Medulla oblongata (tissue), 1 donor: ENCODE measurements around the gene SIRT3.

Experiments used
- DNase-seq: peaks from one replicate; pipeline ENCODE4 v3.0.0-alpha.2; 2015; ENCODE audit errors: extremely low spot score

The SIRT3 gene

DNA sequence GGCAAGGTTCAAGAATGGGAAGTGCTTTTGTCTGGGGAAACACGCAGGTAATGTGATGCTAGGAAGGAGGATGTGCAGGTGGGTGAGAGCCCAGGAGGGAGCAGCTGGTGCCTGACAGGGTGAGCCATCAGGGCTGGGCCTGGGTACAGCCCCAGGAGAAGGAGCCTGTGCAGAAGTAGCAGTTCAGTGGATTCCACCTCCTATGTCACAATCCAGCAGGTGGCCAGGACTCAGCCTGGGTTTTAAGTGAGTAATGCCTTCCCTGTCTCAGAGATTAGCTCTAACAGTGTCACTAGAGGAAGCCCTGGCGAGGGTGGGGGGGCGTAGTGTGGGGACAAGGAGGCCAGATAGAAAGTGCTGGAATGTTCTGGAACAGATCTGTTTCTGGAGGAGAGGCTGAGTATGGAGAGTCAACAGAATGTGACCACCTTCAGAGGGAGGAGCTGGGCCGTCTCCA lies 20.5 kb downstream of the SIRT3 start:
- no peak for DNase-seq

DNA sequence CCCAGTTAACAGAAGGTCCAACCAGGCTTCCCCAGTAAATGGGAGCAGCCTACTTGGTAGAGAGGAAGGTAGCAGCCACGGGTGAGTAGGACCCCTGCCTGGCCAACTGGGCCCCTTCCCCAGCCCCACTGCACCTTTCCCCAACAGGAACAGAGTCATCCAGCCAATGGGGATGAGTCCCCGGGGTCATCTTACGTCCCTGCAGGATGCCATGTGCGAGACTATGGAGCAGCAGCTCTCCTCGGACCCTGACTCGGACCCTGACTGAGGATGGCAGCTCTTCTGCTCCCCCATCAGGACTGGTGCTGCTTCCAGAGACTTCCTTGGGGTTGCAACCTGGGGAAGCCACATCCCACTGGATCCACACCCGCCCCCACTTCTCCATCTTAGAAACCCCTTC lies 22.1 kb downstream of the SIRT3 start:
- no peak for DNase-seq

DNA sequence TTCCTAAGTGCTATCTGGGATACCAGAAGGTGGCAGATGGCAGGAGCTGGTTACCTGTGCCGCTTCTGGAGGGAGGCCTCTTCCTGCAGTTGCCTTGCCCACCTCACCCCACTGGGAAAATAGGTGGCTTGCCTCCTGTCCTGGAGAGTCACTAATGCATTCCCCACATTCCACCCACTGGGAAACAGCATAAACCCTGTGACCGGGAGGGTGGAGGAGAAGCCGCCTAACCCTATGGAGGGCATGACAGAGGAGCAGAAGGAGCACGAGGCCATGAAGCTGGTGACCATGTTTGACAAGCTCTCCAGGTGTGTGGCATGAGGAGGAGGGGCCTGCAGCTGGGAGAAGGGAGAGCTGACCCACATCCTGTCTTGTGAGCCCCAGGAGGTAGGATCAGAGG lies 23.0 kb downstream of the SIRT3 start:
- no peak for DNase-seq

DNA sequence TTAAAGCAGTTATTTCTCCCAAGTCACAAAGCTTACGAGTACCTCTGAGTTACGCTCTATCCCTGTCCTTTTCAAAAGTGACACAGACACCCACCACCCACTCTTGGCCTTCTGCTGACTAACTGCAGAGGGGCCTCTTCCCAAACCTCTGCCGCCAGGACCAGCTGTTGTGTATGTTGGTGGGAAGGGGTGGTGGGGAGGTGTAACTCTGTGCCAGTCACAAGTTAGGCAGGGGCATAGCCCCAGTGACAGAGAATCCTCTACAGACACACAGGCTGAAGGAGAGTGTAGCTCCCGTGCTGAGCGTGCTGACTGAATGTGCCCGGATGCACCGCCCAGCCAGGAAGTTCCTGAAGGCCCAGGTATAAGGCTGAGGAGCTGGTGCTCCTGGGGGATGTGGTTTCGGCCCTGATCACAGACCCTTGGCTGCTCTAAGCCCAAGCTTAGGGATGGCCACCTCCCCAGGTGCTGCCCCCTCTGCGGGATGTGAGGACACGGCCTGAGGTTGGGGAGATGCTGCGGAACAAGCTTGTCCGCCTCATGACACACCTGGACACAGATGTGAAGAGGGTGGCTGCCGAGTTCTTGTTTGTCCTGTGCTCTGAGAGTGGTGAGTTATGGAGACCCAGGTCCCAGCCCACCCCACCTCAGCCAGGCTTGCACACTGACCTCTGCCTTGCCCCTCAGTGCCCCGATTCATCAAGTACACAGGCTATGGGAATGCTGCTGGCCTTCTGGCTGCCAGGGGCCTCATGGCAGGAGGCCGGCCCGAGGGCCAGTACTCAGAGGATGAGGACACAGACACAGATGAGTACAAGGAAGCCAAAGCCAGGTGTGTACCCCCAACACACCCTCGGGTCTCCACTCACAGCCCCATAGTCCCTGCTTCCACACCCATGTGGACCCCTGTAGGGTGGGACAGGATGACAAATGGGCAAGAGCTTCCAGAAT lies 23.7 kb downstream of the SIRT3 start:
- DNase-seq, result no peak

DNA sequence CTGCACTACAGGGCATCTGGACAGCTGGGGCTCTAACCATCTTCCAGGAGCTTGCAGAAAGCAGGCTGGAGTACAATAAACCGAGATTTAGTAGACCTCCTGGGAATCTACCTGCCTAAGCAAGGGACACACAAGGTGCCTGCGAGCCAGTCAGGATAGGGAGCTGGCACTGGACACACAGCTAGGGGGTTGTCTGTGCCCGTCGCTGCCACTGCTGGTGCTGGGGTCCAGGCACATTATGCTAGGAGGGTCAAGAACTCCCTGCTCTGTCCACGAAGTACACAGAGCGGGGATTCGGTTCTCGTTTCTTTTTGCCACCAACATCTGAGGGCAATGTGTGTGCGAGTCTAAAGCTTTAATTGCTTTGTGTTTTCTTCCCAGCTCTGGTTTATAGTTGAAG lies 24.4 kb downstream of the SIRT3 start:
- no peak for DNase-seq

DNA sequence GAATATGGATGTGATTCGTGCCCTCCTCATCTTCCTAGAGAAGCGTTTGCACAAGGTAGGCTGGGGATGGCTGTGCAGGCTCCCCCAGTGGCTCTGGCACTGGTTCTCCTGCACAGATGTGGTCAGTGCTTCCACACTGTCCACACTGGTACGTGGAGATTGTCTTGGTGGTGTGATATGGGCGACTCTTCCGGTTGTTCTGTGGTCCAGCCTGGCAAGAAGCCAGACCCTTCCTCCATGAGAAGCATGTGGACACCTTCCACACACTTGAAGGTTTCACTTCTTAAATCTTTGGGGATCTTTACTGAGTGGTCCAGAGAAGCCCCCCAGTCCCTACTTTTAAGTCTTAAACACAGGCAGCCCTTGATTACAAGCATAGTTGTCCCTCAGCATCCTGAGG lies 24.8 kb downstream of the SIRT3 start:
- no peak for DNase-seq

DNA sequence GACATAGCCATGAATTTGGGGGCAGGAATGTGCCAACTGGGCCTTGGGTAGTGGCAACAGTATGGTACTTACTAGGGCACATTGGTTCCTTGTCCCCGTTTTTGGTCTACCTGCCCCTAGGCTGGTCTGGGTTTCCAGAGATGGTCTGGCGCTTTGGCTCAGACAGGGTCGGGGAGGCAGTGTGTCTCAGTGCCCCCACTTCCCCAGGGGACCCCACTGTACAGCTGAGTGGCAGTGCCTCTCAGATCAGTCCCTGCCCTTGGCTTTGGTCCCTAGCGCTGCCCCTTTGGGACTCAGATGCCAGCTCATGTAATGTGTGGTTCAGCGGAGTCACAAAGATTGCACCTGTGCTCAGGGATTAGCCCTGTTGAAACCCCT lies 25.4 kb downstream of the SIRT3 start:
- no peak for DNase-seq

DNA sequence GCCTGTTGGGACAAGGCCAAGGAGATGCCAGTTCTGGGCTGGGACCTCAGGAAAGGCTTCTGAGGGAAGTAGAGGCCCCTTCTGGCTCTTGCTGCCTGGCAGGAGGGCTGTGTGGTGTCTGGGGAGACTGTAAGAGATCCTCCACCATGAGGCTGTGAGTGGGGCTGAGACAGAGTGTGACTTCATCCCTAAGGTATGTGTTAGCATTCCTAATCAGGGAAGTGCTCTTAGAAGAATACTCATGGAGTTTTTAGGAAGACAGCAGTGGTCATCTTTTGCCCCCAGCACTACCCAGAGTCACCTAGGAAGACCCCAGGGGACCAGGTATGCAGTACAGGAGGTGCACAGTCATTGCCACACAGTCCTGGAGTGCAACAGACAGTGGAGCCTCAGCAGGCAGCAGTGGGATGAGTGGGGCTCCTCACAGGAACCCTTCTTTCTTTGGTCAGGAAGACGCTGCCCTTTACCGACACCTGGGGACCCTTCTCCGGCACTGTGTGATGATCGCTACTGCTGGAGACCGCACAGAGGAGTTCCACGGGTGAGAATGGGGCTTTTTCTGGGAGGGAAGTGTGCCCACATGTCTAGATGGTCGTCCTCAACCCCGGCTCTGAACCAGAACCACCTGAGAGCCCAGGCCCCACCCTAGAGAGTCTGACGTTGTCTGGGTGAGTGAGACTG lies 25.9 kb downstream of the SIRT3 start:
- no peak for DNase-seq

DNA sequence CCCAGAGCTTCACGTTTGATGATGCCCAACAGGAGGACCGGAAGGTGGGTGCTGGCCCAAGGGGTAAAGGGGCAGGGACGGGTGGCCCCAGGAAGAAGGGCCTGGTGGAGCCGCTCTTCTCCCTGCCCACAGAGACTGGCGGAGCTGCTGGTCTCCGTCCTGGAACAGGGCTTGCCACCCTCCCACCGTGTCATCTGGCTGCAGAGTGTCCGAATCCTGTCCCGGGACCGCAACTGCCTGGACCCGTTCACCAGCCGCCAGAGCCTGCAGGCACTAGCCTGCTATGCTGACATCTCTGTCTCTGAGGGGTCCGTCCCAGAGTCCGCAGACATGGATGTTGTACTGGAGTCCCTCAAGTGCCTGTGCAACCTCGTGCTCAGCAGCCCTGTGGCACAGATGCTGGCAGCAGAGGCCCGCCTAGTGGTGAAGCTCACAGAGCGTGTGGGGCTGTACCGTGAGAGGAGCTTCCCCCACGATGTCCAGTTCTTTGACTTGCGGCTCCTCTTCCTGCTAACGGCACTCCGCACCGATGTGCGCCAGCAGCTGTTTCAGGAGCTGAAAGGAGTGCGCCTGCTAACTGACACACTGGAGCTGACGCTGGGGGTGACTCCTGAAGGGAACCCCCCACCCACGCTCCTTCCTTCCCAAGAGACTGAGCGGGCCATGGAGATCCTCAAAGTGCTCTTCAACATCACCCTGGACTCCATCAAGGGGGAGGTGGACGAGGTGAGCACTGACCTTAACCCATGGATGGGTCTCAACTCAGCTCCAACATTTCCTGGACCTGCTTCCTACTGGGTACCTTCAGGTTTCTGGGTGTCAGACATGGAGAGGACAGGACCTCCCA lies 26.6 kb downstream of the SIRT3 start:
- DNase-seq, result no peak

DNA sequence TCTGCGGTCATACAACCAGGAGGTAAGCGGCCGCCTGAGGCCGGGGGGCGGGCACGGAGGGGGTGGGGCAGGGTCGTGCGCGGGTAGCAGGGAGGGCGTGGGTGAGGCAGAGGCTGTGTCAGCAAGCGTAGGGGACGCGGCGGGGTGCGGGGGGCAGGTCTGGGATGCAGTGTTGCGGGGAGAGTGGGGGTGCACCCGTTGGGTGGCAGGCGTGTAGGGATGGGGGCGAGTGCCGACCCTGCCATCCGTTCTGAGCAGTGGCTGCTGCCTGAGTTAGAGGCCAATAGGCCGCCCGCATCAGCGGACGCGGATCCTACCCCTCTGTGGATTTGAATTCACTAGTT lies 27.3 kb downstream of the SIRT3 start:
- DNase-seq, result no peak

DNA sequence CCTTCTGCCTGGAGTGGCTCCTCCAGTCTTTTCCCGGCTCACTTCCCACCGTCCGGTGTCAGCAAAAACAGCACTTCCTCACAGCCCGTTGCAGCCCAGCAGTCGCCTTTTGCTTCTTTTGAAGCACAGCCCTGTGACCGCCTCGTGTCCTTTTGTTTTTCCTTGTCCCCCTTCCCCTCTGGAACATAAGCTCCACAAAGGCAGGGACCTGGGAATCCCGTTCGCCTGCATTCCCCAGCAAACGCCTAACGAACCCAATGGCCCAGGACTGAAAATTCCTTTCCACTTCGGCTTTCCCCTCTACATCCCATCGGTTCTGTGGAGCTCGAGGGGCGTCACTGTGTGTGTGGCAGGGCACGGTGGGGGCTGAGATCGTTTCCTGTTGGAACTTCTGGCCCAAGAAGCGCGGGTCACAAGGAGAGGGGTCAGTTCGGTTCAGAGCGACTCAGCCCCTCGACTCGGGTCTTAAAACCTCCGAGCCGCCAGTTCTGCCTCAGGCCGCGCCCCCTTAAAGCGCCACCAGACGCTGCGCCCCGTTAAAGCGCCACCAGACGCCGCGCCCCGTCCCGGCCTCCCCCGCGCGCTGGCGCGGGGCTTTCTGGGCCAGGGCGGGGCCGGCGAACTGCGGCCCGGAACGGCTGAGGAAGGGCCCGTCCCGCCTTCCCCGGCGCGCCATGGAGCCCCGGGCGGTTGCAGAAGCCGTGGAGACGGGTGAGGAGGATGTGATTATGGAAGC lies 27.8 kb downstream of the SIRT3 start:
- DNase-seq, result peak; percentile 75

DNA sequence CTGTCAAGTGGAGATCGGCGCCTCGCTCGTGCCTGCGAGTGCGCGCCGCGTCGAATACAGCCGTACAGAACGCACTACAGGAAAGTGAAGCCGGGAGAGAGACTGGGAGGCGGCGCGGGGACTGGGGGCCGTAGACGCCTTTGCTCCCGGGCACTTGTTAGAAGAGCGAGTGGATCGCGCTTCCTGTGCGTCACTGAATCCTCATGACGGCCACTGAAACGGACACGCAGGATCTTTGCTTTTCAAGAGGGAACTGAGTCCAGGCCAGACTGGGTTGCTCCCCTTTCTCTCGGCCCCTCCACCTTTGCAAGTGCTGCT lies 28.3 kb downstream of the SIRT3 start:
- peak; percentile 54 for DNase-seq

DNA sequence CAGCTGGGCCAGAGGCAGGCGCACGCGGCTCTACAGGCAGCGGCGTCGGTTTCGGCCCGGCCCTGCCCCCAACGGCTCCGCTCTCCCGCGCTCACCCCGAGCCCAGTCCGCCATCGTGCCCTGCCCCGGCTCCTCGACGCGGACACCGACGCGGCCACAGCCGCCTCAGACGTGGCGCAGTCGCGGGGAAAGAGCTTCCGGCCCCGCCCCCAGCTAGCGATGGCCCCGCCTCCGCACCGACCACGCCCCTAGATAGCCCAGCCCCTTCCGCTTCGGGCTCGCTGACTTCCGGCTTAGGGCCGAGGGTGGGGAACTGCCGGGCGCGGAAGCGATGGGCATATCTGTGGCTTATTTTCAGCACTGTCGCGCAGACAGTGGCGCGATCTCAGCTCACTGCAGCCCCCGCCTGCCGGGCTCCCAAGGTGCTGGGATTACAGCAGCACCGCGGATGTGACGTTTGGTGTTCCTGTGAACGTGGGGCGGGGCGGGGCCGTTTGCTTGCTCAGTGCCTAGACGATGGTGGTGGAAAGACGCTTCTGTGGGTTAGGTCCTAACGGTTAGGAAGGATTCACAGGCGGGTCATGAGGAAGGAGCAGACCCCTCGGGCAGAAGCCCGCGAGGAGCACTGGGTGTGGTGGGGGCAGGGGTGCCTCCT lies 28.8 kb downstream of the SIRT3 start, which contains the start of the genes BET1L and RIC8A:
TSS of gene BET1L (minus strand) at position 192 of the 655 bp plus-strand sequence. CDS start at position 114, 78 bp downstream.
TSS of gene RIC8A (plus strand) at position 501 of the 655 bp plus-strand sequence. CDS start 1,147 bp downstream, outside the sequence.
- DNase-seq, result peak; percentile 98

DNA sequence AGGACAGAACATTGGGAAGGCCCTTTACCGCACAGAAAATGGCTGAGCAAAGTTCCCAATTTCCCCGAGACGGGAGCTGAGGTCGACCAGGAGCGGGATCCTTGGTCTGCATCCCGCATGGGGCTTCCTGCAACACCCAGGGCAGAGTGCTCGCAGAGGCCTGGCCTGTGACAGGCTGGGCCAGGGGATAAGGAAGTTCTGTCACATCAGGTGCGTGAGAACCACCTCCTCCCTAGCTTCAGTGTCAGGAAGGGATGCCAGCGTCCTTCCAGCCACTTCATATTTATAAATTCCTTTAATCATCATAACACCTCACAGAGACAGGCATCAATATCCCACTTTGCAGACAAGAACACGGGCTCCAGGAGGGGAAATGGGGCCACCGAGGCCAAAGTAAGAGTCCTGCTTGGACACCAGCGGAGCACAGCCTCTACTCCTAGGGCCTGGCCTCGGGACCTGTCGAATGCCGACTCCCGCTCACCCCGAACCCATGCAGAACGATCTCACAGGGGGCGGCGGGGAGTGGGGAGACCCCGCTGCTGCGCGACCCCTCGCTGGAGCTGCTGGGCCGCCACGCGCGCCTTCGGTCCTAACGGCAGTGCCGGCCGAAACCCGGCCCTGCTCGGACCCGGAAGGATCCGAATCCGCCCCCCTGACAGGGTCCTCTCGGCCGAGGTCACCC lies 29.5 kb downstream of the SIRT3 start:
- DNase-seq, result peak; percentile 19

DNA sequence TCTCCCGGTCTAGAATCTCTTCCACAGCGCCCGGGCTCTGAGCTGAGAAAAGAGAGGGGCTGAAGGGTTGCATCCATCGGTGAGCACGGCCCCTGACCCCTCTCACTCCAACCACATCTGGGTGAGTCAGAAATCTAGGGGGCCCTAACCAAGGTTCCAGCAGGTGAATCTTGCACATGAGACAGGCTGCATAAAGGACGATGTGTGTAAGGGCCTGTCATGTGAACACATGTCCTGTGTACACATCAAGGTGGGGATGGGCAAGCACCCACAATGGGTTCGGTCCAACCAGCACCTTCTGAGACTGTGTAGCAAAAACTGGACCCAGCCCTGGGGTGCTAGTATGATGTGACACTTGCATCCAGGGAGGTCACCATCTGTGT lies 30.1 kb downstream of the SIRT3 start:
- no peak for DNase-seq

DNA sequence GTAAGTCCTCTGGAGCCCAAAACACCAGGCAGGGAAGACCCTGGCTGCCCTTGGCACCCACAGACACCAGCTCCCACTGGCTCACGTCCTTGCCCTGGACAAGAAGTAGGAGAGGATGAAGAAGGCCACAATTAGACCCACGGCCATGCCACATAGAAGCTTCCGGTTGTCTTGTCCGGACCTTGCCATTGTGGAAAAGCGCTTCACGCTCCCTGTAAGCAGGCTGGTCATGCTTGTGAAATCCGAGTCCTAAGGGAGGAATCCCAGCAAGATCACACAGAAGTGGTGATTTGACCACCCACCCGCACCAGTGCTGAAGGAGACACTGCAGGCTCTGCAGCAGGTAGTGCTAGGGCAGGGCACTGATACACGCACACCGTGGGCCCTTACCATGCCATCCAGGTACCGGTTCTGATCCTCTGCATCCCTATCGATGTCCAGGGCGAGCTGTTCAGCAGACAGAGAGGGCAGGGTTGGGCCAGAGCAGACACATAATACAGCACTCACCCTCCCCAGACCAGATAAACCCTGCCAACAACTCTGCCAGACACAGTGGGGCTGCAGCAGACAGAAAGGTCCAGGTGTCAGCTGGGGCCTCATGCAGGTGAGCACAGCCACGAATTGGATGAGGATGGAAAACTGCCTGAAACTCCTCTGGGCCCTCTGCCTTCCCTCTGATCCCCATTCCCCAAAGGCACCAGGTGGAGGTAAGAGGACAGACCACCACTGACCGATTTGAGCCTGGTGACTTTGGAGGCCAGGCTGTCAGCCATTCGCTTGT lies 30.7 kb downstream of the SIRT3 start:
- no peak for DNase-seq

DNA sequence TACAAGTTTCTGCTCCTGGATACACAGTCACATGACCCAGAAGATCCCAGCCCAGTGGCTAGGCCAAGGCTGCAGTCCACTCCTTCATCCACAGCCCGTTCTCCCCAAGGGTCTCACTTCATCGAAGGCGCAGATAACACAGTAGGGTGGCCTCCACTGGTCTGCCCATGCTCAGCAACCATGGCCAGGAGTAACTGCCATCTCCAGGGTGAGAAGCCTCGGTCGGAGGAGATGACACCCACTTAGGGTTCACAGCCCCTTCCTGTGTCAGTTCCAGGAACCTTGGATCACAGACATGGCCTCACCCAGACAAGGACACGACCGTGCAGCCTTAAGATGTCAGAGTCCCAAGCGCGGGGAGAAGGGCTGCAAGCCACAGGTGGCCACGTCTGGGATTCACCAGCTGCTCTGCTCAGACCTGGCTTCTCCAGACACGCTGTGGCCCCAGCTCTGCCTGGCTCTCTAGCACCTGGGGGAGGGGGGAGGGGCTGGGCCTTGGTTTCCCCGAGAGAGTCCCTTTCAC lies 31.5 kb downstream of the SIRT3 start:
- DNase-seq, result no peak

DNA sequence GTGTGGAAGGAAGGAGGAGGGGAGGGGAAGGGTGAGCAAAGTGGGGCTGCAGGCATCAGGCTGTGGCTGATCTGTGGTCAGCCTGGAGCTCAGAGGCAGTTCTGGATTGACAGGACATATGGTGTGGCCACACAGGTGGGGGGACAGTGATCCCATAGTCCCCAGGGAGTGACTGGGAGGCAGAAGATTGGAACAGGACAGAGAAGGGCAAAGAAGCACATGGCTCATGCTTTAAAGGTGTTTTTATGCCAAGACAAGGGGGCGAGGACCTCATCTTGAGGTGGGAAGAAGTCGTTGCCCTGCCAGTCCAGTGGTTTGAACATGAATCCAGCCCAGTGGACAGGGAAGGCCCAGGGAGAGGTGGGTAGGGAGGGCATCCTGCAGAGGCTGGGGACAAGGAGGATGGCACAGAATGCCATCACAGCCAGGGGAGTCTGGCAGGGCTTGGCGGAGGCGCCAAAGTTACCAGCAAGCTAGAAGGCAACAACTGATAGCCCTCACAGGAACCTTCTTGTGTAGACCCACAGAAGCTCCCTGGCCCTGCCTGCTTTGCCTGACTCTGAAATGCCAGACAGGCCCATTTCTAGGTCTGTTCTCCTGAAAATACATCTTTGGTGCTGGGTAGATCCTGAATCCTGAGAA lies 32.1 kb downstream of the SIRT3 start:
- DNase-seq, result no peak
